ENCODE results near the gene BPIFB4.

BPIFB4 gene

DNA sequence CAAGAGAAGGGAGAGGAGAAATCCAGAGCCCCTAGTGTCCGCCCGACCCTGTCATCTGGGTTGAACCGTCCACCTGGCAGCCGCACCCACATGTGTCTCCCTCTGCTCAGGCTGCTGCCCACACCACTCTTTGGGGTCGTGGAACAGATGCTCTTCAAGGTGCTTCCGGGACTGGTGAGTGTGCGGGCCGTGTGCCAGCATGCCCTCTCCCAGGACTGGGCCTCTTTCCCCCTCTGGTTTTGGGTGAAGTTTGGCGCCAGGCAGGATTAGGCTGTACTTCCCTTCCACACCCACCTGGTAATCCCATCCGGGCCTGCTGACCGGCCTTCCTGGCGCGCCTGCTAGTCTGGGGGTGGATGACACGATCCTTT, 17.8 kb upstream of the BPIFB4 start:
- no peaks in the 10 kb centered on the region for H3K79me2 ChIP-seq (ENCODE audit: insufficient read depth, low read depth)
- no peak for TF ChIP-seq CTCF (conservative IDR thresholded peaks at IDR 0.05; ENCODE audit: low read depth, low read length)
- H3K4me1 ChIP-seq (ENCODE audit: low read depth, poor library complexity, severe bottlenecking): no peaks in the 10 kb centered on the region
- H3K4me2 ChIP-seq: no peak overlapping the region
- no peak overlapping the region for H3K9ac ChIP-seq
- H4K20me1 ChIP-seq (ENCODE audit: insufficient read depth): no peaks in the 10 kb centered on the region
- H3K4me3 ChIP-seq (IDR thresholded peaks at IDR 0.05; ENCODE audit: insufficient read depth, low read depth, low read length): no peak overlapping the region
- H3K36me3 ChIP-seq (ENCODE audit: insufficient read depth): no peaks in the 10 kb centered on the region
- H3K27me3 ChIP-seq (ENCODE audit: insufficient read depth, low read depth): no peaks in the 10 kb centered on the region
- H3K27ac ChIP-seq: no peak overlapping the region
- H2AFZ ChIP-seq (ENCODE audit: low read depth): no peak overlapping the region

GRCh38 chr20:33062105-33062824, 17.2 kb upstream of the BPIFB4 start:
- H3K27me3 ChIP-seq (ENCODE audit: insufficient read depth, low read depth): no peaks in the 10 kb centered on the region
- H3K36me3 ChIP-seq (ENCODE audit: insufficient read depth): no peaks in the 10 kb centered on the region
- no peak overlapping the region for H2AFZ ChIP-seq (ENCODE audit: low read depth)
- H3K79me2 ChIP-seq (ENCODE audit: insufficient read depth, low read depth): no peaks in the 10 kb centered on the region
- no peak overlapping the region for H3K9ac ChIP-seq
- no peak overlapping the region for H3K4me2 ChIP-seq
- H3K4me1 ChIP-seq (ENCODE audit: low read depth, poor library complexity, severe bottlenecking): no peaks in the 10 kb centered on the region
- no peaks in the 10 kb centered on the region for H4K20me1 ChIP-seq (ENCODE audit: insufficient read depth)
- H3K27ac ChIP-seq: no peak overlapping the region
- no peak overlapping the region for H3K4me3 ChIP-seq (IDR thresholded peaks at IDR 0.05; ENCODE audit: insufficient read depth, low read depth, low read length)
- TF ChIP-seq CTCF (conservative IDR thresholded peaks at IDR 0.05; ENCODE audit: low read depth, low read length): no peak

GRCh38 chr20:33062825-33063149, 16.7 kb upstream of the BPIFB4 start:
- TF ChIP-seq CTCF (conservative IDR thresholded peaks at IDR 0.05; ENCODE audit: low read depth, low read length): no peak
- H3K79me2 ChIP-seq (ENCODE audit: insufficient read depth, low read depth): no peaks in the 10 kb centered on the region
- H3K9ac ChIP-seq: no peak overlapping the region
- no peak overlapping the region for H3K4me3 ChIP-seq (IDR thresholded peaks at IDR 0.05; ENCODE audit: insufficient read depth, low read depth, low read length)
- H2AFZ ChIP-seq (ENCODE audit: low read depth): no peak overlapping the region
- no peak overlapping the region for H3K4me2 ChIP-seq
- no peaks in the 10 kb centered on the region for H3K4me1 ChIP-seq (ENCODE audit: low read depth, poor library complexity, severe bottlenecking)
- no peak overlapping the region for H3K27ac ChIP-seq
- H3K27me3 ChIP-seq (ENCODE audit: insufficient read depth, low read depth): no peaks in the 10 kb centered on the region; the same call in 1 of the 2 replicates
- no peaks in the 10 kb centered on the region for H4K20me1 ChIP-seq (ENCODE audit: insufficient read depth)
- no peaks in the 10 kb centered on the region for H3K36me3 ChIP-seq (ENCODE audit: insufficient read depth)

- Histone ChIP-seq H3K79me2 (ENCODE audit: insufficient read depth, low read depth) (no peaks in the 10 kb centered on the region), H3K27me3 (ENCODE audit: insufficient read depth, low read depth) (no peaks in the 10 kb centered on the region; the same call in 1 of the 2 replicates), H3K36me3 (ENCODE audit: insufficient read depth) (no peaks in the 10 kb centered on the region), H3K4me3 (IDR thresholded peaks at IDR 0.05; ENCODE audit: insufficient read depth, low read depth, low read length) (no peak overlapping the region), H3K9ac (no peak overlapping the region), H3K4me1 (ENCODE audit: low read depth, poor library complexity, severe bottlenecking) (no peaks in the 10 kb centered on the region), H3K4me2 (no peak overlapping the region), H4K20me1 (ENCODE audit: insufficient read depth) (no peaks in the 10 kb centered on the region), H3K27ac (no peak overlapping the region), H2AFZ (ENCODE audit: low read depth) (no peak overlapping the region)
- no peak for TF ChIP-seq CTCF (conservative IDR thresholded peaks at IDR 0.05; ENCODE audit: low read depth, low read length)
Observed at GRCh38 chr20:33063271-33063670, 16.2 kb upstream of the BPIFB4 start.
